Osteocyte (in vitro differentiated cells): ENCODE data around the gene DNAH9. TPM values are rescaled to one million over a fixed set of nuclear protein-coding genes. Genes with fewer than 3 reads are reported as not detected.
A peak's percentile ranks its signal among the peaks of the same experiment; 100 is the strongest.

Source experiments
- DNase-seq: peaks from one replicate; pipeline ENCODE4 v3.0.0; 2021; ENCODE audit warnings: mixed read lengths; ENCODE audit not compliant: unreplicated experiment; ENCODE audit errors: extremely low spot score
- H3K27ac Mint-ChIP-seq: one replicate; pipeline ENCODE4 v1.8.0; 2021; ENCODE audit warnings: mild to moderate bottlenecking, mixed read lengths; ENCODE audit not compliant: unreplicated experiment
- H3K27me3 Mint-ChIP-seq: one replicate; pipeline ENCODE4 v1.8.0; 2021; ENCODE audit warnings: mixed read lengths; ENCODE audit not compliant: unreplicated experiment
- H3K36me3 Mint-ChIP-seq: one replicate; pipeline ENCODE4 v1.8.0; 2021; ENCODE audit warnings: mixed read lengths; ENCODE audit not compliant: unreplicated experiment
- H3K4me1 Mint-ChIP-seq: one replicate; pipeline ENCODE4 v1.8.0; 2021; ENCODE audit warnings: mixed read lengths; ENCODE audit not compliant: unreplicated experiment
- H3K4me3 Mint-ChIP-seq: one replicate; pipeline ENCODE4 v1.8.0; 2021; ENCODE audit warnings: mild to moderate bottlenecking, moderate library complexity, mixed read lengths; ENCODE audit not compliant: unreplicated experiment
- H3K9me3 Mint-ChIP-seq: one replicate; pipeline ENCODE4 v1.8.0; 2021; ENCODE audit warnings: mixed read lengths; ENCODE audit not compliant: unreplicated experiment
- CTCF ChIP-seq: fragments of 200-600 bp; sonication (generic); IDR thresholded peaks from 2 replicates; pipeline ENCODE4 v1.5.0; 2021; ENCODE audit warnings: antibody characterized with exemption, mild to moderate bottlenecking, moderate library complexity
- total RNA-seq: library from RNA; stranded (reverse); gene quantifications from 2 replicates; pipeline ENCODE4 v1.2.1, GENCODE V29; 2021

The DNAH9 gene
- total RNA-seq, 1 donor from 2014 or later: not detected

- Mint-ChIP-seq H3K4me1 (peaks cover 6% of the 10 kb centered on the region), H3K9me3 (no peaks in the 10 kb centered on the region), H3K27ac (no peak overlapping the region), H3K4me3 (no peak overlapping the region), H3K27me3 (no peaks in the 10 kb centered on the region), H3K36me3 (peaks cover 55% of the 10 kb centered on the region)
- no peak for DNase-seq
- TF ChIP-seq CTCF: peak; percentile 40
Observed at GRCh38 chr17:11980813-11981212, 382.5 kb downstream of the DNAH9 start.

- Mint-ChIP-seq H3K36me3 (peaks cover 53% of the 10 kb centered on the region), H3K4me1 (peaks cover 6% of the 10 kb centered on the region), H3K27ac (no peak overlapping the region), H3K27me3 (no peaks in the 10 kb centered on the region), H3K4me3 (no peak overlapping the region), H3K9me3 (no peaks in the 10 kb centered on the region)
- TF ChIP-seq CTCF: no peak
- no peak for DNase-seq
Observed at GRCh38 chr17:11981862-11982261, 383.6 kb downstream of the DNAH9 start.

GRCh38 chr17:11986179-11986941, 388.1 kb downstream of the DNAH9 start:
- no peak for DNase-seq
- Mint-ChIP-seq H3K27ac (peak overlapping the region; percentile 41), H3K9me3 (peaks cover 4% of the 10 kb centered on the region), H3K4me3 (no peak overlapping the region), H3K27me3 (no peaks in the 10 kb centered on the region), H3K4me1 (peaks cover 7% of the 10 kb centered on the region), H3K36me3 (peaks cover 49% of the 10 kb centered on the region)
- no peak for TF ChIP-seq CTCF

- DNase-seq: no peak
- Mint-ChIP-seq H3K27ac (no peak overlapping the region), H3K4me3 (no peak overlapping the region), H3K27me3 (no peaks in the 10 kb centered on the region), H3K36me3 (peaks cover 49% of the 10 kb centered on the region), H3K4me1 (peaks cover 7% of the 10 kb centered on the region), H3K9me3 (peaks cover 4% of the 10 kb centered on the region)
- peak; percentile 65 for TF ChIP-seq CTCF
Observed at GRCh38 chr17:11986942-11987329, 388.7 kb downstream of the DNAH9 start.

- Mint-ChIP-seq H3K27ac (no peak overlapping the region), H3K4me1 (peaks cover 5% of the 10 kb centered on the region), H3K9me3 (peaks cover 4% of the 10 kb centered on the region), H3K4me3 (no peak overlapping the region), H3K36me3 (peaks cover 39% of the 10 kb centered on the region), H3K27me3 (no peaks in the 10 kb centered on the region)
- no peak for TF ChIP-seq CTCF
- DNase-seq: no peak
Observed at GRCh38 chr17:11990363-11990983, 392.2 kb downstream of the DNAH9 start.
